GM12878 (cell line): ENCODE measurements around the gene SH2B2. TPM values are rescaled to one million over a fixed set of nuclear protein-coding genes. Genes with fewer than 3 reads are reported as not detected.
"Not testable (repeated sequence)": the region's sequence is repeated elsewhere in the genome, so short reads cannot be mapped to it uniquely, and the experiment has no call there.

Experiments
- ATAC-seq: fragments of 200-7000 bp; cut with Tn5 transposase; 3 replicates; pipeline ENCODE4 v1.9.1; 2020; ENCODE audit warnings: mild to moderate bottlenecking, moderate library complexity
- BruUV-seq: library from RNA; stranded (reverse); fragments of 400-500 nt; replicated peaks from 2 replicates; lab custom pipeline; 2021; lab: Mats Ljungman, UMichigan
- CTCF ChIA-PET: fragments of 300-600 bp; sonication (Branson Sonifier 250); formaldehyde crosslinking; extraction: SDS; loops from one replicate; lab custom pipeline; 2021; ENCODE audit warnings: inconsistent platforms; lab: Yijun Ruan, JAX
- POLR2A ChIA-PET: fragments of 350-600 bp; formaldehyde crosslinking; extraction: SDS; loops from one replicate; lab custom pipeline; 2021; ENCODE audit warnings: inconsistent platforms; lab: Charles Lee
- RAD21 ChIA-PET: fragments of 300-600 bp; sonication (Branson Sonifier 250); formaldehyde crosslinking; loops from one replicate; lab custom pipeline; 2023; ENCODE audit warnings: antibody characterized with exemption; ENCODE audit not compliant: unreplicated experiment; lab: Charles Lee
- SMC1A ChIA-PET: fragments of 300-600 bp; sonication (Branson Sonifier 250); formaldehyde crosslinking; loops from one replicate; lab custom pipeline; 2023; ENCODE audit not compliant: unreplicated experiment, uncharacterized antibody; lab: Charles Lee
- DNase-seq: peaks from one replicate; pipeline ENCODE4 v3.0.0-alpha.2; 2011; ENCODE audit warnings: low read depth, low spot score
- FAIRE-seq: peaks from 3 replicates; lab custom pipeline; 2011; peaks lifted over from hg19 to GRCh38; lab: Jason Lieb, UNC
- H2AFZ ChIP-seq: 2 replicates; pipeline ENCODE4 v1.6.0; 2011; ENCODE audit warnings: low read depth, low read length, control low read depth; ENCODE audit not compliant: control insufficient read depth
- H3K27ac ChIP-seq: 2 replicates; pipeline ENCODE4 v1.5.1; 2011; ENCODE audit warnings: control low read depth; ENCODE audit not compliant: control insufficient read depth, insufficient read depth
- H3K27me3 ChIP-seq, 2 experiments: replicated peaks in 1 of 2; 2 replicates each; pipeline versions ENCODE4 v1.6.0 to v1.6.1; 2011; ENCODE audit warnings: low read length in 1 of 2; ENCODE audit not compliant: control insufficient read depth in 2 of 2, insufficient read depth in 2 of 2
- H3K36me3 ChIP-seq, 2 experiments: 2 replicates each; pipeline ENCODE4 v1.5.1; 2011; ENCODE audit warnings: low read length in 1 of 2; ENCODE audit not compliant: control insufficient read depth in 2 of 2, insufficient read depth in 2 of 2
- H3K4me1 ChIP-seq: 2 replicates; pipeline ENCODE4 v1.6.1; 2011; ENCODE audit warnings: mild to moderate bottlenecking, low read length, moderate library complexity, mixed read lengths; ENCODE audit not compliant: control insufficient read depth, insufficient read depth
- H3K4me2 ChIP-seq: 2 replicates; pipeline ENCODE4 v1.6.0; 2011; ENCODE audit warnings: control low read depth; ENCODE audit not compliant: control insufficient read depth, insufficient read depth
- H3K4me3 ChIP-seq: fragments of 200-600 bp; sonication (generic); 2 replicates; pipeline ENCODE4 v1.5.1; 2016
- H3K79me2 ChIP-seq: 2 replicates; pipeline ENCODE4 v1.6.0; 2011; ENCODE audit warnings: low read length; ENCODE audit not compliant: control insufficient read depth, insufficient read depth
- H3K9ac ChIP-seq: 2 replicates; pipeline ENCODE4 v1.8.0; 2011; ENCODE audit warnings: low read length, control low read depth, mixed read lengths; ENCODE audit not compliant: control insufficient read depth, insufficient read depth
- H3K9me3 ChIP-seq: replicated peaks from 3 replicates; pipeline ENCODE4 v1.5.1; 2011; ENCODE audit warnings: mild to moderate bottlenecking, low read length; ENCODE audit not compliant: control insufficient read depth, insufficient read depth
- H4K20me1 ChIP-seq: 2 replicates; pipeline ENCODE4 v1.6.0; 2011; ENCODE audit not compliant: control insufficient read depth, insufficient read depth
- MTA3 ChIP-seq: IDR thresholded peaks from 2 replicates; pipeline ENCODE4 v1.6.1; 2012; ENCODE audit warnings: low read length, inconsistent platforms, borderline replicate concordance
- ZBED1 ChIP-seq: IDR thresholded peaks from 2 replicates; pipeline ENCODE4 v1.6.1; 2016; ENCODE audit warnings: borderline replicate concordance
- WGBS: methylation state at CpG from one replicate; pipeline ENCODE4 v1.1.6; 2016; ENCODE audit warnings: low lambda C conversion rate; ENCODE audit not compliant: insufficient replicate concordance, insufficient coverage; ENCODE audit errors: missing lambda C conversion rate; 5-methylcytosine and 5-hydroxymethylcytosine counted together
- in situ Hi-C: fragments of 300-500 bp; cut with MboI; formaldehyde crosslinking; loops from 9 replicates; pipeline ENCODE4 v1.14.3; 2018; ENCODE audit warnings: mixed read lengths
- intact Hi-C: fragments of 100-400 bp; cut with micrococcal nuclease; formaldehyde crosslinking; loops from one replicate; pipeline ENCODE4 v1.14.2; 2022; ENCODE audit not compliant: unreplicated experiment
- polyA plus RNA-seq, 11 experiments: library from polyadenylated mRNA; depleted of rRNA in 4 of 11; unstranded in 6 of 11; stranded (reverse) in 5 of 11; fragments of >200 nt; fragmentation: Nextera tagmentation in 4 of 11; fragmentation: Illumina TruSeq in 1 of 11; extraction: Ambion mirVana in 4 of 11; extraction: Trizol in 1 of 11; gene quantifications; 1 replicate in 1 of 11; 2 replicates in 10 of 11; pipeline versions ENCODE4 v1.2.1 to v1.2.3, GENCODE V29; 2011 to 2016; ENCODE audit warnings: inconsistent platforms in 2 of 11, missing spikeins in 2 of 11, low read depth in 1 of 11
- total RNA-seq, 4 experiments: library from RNA; depleted of rRNA in 3 of 4; stranded (reverse); fragments of >200 nt in 3 of 4; fragmentation: Illumina TruSeq in 1 of 4; extraction: Trizol in 1 of 4; gene quantifications; 2 replicates each; pipeline versions ENCODE4 v1.2.1 to v1.2.3, GENCODE V29; 2013 to 2021

The SH2B2 gene
- total and polyA plus RNA-seq, 10 of the 15 experiments (the other 5 are each of a cell fraction or from before 2014, with no cell fraction given), result 0.13 to 55.1 (median 7.4) TPM; not detected in 1

GRCh38 chr7:102326157-102326889 is 39.7 kb downstream of the SH2B2 start (continued):
- no peak for TF ChIP-seq MTA3
- TF ChIP-seq ZBED1, result no peak

- H3K36me3 ChIP-seq, H3K27me3 ChIP-seq, H4K20me1 ChIP-seq, BruUV-seq, in situ Hi-C loops, DNase-seq, H2AFZ ChIP-seq, ATAC-seq, intact Hi-C loops, H3K4me3 ChIP-seq, SMC1A ChIA-PET, H3K27ac ChIP-seq, RAD21 ChIA-PET, H3K9ac ChIP-seq, H3K9me3 ChIP-seq, POLR2A ChIA-PET, FAIRE-seq, H3K4me2 ChIP-seq, H3K4me1 ChIP-seq, H3K79me2 ChIP-seq, CTCF ChIA-PET: not testable (repeated sequence)
- 79% methylated on average over 6 of the region's 6 CpGs for WGBS
Observed at GRCh38 chr7:102327183-102327582, 40.5 kb downstream of the SH2B2 start.

GRCh38 chr7:102328863-102329262 is 42.2 kb downstream of the SH2B2 start:
- DNase-seq, RAD21 ChIA-PET, H3K4me2 ChIP-seq, H3K79me2 ChIP-seq, in situ Hi-C loops, H3K27me3 ChIP-seq, H3K27ac ChIP-seq, H3K36me3 ChIP-seq, H3K4me3 ChIP-seq, H2AFZ ChIP-seq, BruUV-seq, SMC1A ChIA-PET, FAIRE-seq, intact Hi-C loops, H3K9me3 ChIP-seq, CTCF ChIA-PET, ATAC-seq, H3K9ac ChIP-seq, H4K20me1 ChIP-seq: not testable (repeated sequence)
- 96% methylated on average over 4 of the region's 5 CpGs for WGBS
- peaks cover 12% of the 10 kb centered on the region for H3K4me1 ChIP-seq
- POLR2A ChIA-PET, result interaction anchor here (0.6 kb wide), 1 partner anchor 17 kb away, joined by 3 read pairs; no protein-coding TSS in a partner anchor

GRCh38 chr7:102329366-102329765 is 42.7 kb downstream of the SH2B2 start:
- POLR2A ChIA-PET, ATAC-seq, in situ Hi-C loops, RAD21 ChIA-PET, FAIRE-seq, H3K36me3 ChIP-seq, H3K79me2 ChIP-seq, H3K9ac ChIP-seq, H2AFZ ChIP-seq, intact Hi-C loops, BruUV-seq, H4K20me1 ChIP-seq, H3K27me3 ChIP-seq, H3K9me3 ChIP-seq, H3K4me2 ChIP-seq, SMC1A ChIA-PET, DNase-seq, H3K4me3 ChIP-seq, CTCF ChIA-PET, H3K27ac ChIP-seq: not testable (repeated sequence)
- peaks cover 12% of the 10 kb centered on the region for H3K4me1 ChIP-seq
- WGBS, result 87% methylated on average over 9 of the region's 9 CpGs
